ENCODE data around the gene RTEL1.

Gene RTEL1

GRCh38 chr20:63701051-63701328 is 42.9 kb downstream of the RTEL1 start:
- Histone ChIP-seq H3K27me3 (ENCODE audit: insufficient read depth, low read length, poor library complexity) (no peaks in the 10 kb centered on the region), H3K23ac (ENCODE audit: low read length) (no peak overlapping the region), H3K27ac (ENCODE audit: low read depth, low read length) (no peak overlapping the region), H2AK5ac (ENCODE audit: low read length) (no peak overlapping the region), H3K18ac (ENCODE audit: low read length) (no peak overlapping the region), H3K4me2 (ENCODE audit: low read length) (no peak overlapping the region), H3K56ac (ENCODE audit: low read length) (no peak overlapping the region), H3K4me1 (ENCODE audit: control insufficient read depth, low read depth, low read length) (no peaks in the 10 kb centered on the region), H3K79me1 (ENCODE audit: low read length) (no peaks in the 10 kb centered on the region), H2BK5ac (ENCODE audit: low read length) (no peak overlapping the region), H3K4me3 (ENCODE audit: low read length) (no peak overlapping the region), H3K36me3 (ENCODE audit: control insufficient read depth, insufficient read depth, low read length) (peaks cover 3% of the 10 kb centered on the region), H2BK120ac (ENCODE audit: low read depth, low read length) (no peak overlapping the region), H4K5ac (ENCODE audit: low read length) (no peak overlapping the region), H3K4ac (ENCODE audit: low read depth, low read length) (no peak overlapping the region), H4K8ac (ENCODE audit: low read depth, low read length) (no peak overlapping the region), H3K9ac (ENCODE audit: low read length) (no peak overlapping the region), H3K79me2 (ENCODE audit: control insufficient read depth, insufficient read depth, low read length) (no peaks in the 10 kb centered on the region), H2BK15ac (replicated peaks; ENCODE audit: low read depth) (no peak overlapping the region)
- WGBS (ENCODE audit: extremely low coverage, insufficient coverage, low lambda C conversion rate): no CpG with 5 or more reads among the region's 5 CpGs
- no peak for DNase-seq

GRCh38 chr20:63701329-63702035 is 43.4 kb downstream of the RTEL1 start:
- no peak overlapping the region for H3K18ac ChIP-seq (ENCODE audit: low read length)
- H2BK5ac ChIP-seq (ENCODE audit: low read length): no peak overlapping the region
- H3K79me1 ChIP-seq (ENCODE audit: low read length): peaks cover 4% of the 10 kb centered on the region
- no CpG with 5 or more reads among the region's 14 CpGs for WGBS (ENCODE audit: extremely low coverage, insufficient coverage, low lambda C conversion rate)
- no peak overlapping the region for H3K56ac ChIP-seq (ENCODE audit: low read length)
- H4K5ac ChIP-seq (ENCODE audit: low read length): no peak overlapping the region
- H3K23ac ChIP-seq (ENCODE audit: low read length): no peak overlapping the region
- H3K4me3 ChIP-seq (ENCODE audit: low read length): no peak overlapping the region
- H4K8ac ChIP-seq (ENCODE audit: low read depth, low read length): no peak overlapping the region
- H2BK15ac ChIP-seq (replicated peaks; ENCODE audit: low read depth): no peak overlapping the region
- peaks cover 4% of the 10 kb centered on the region for H3K79me2 ChIP-seq (ENCODE audit: control insufficient read depth, insufficient read depth, low read length)
- no peak for DNase-seq
- no peak overlapping the region for H3K4ac ChIP-seq (ENCODE audit: low read depth, low read length)
- no peak overlapping the region for H2AK5ac ChIP-seq (ENCODE audit: low read length)
- H2BK120ac ChIP-seq (ENCODE audit: low read depth, low read length): no peak overlapping the region
- H3K27ac ChIP-seq (ENCODE audit: low read depth, low read length): no peak overlapping the region
- H3K4me1 ChIP-seq (ENCODE audit: control insufficient read depth, low read depth, low read length): no peaks in the 10 kb centered on the region
- H3K36me3 ChIP-seq (ENCODE audit: control insufficient read depth, insufficient read depth, low read length): peaks cover 4% of the 10 kb centered on the region
- no peak overlapping the region for H3K4me2 ChIP-seq (ENCODE audit: low read length)
- H3K27me3 ChIP-seq (ENCODE audit: insufficient read depth, low read length, poor library complexity): no peaks in the 10 kb centered on the region
- H3K9ac ChIP-seq (ENCODE audit: low read length): no peak overlapping the region

- Histone ChIP-seq H2BK120ac (ENCODE audit: low read depth, low read length) (no peak overlapping the region), H3K4me3 (ENCODE audit: low read length) (no peak overlapping the region), H3K9ac (ENCODE audit: low read length) (no peak overlapping the region), H3K79me1 (ENCODE audit: low read length) (peaks cover 8% of the 10 kb centered on the region), H3K56ac (ENCODE audit: low read length) (no peak overlapping the region), H2AK5ac (ENCODE audit: low read length) (no peak overlapping the region), H2BK15ac (replicated peaks; ENCODE audit: low read depth) (no peak overlapping the region), H2BK5ac (ENCODE audit: low read length) (no peak overlapping the region), H3K4me1 (ENCODE audit: control insufficient read depth, low read depth, low read length) (no peaks in the 10 kb centered on the region), H3K36me3 (ENCODE audit: control insufficient read depth, insufficient read depth, low read length) (peaks cover 4% of the 10 kb centered on the region), H3K79me2 (ENCODE audit: control insufficient read depth, insufficient read depth, low read length) (peaks cover 10% of the 10 kb centered on the region), H3K23ac (ENCODE audit: low read length) (no peak overlapping the region), H3K18ac (ENCODE audit: low read length) (no peak overlapping the region), H3K4me2 (ENCODE audit: low read length) (no peak overlapping the region), H4K8ac (ENCODE audit: low read depth, low read length) (no peak overlapping the region), H3K27me3 (ENCODE audit: insufficient read depth, low read length, poor library complexity) (no peaks in the 10 kb centered on the region), H4K5ac (ENCODE audit: low read length) (no peak overlapping the region), H3K4ac (ENCODE audit: low read depth, low read length) (no peak overlapping the region), H3K27ac (ENCODE audit: low read depth, low read length) (no peak overlapping the region)
- WGBS (ENCODE audit: extremely low coverage, insufficient coverage, low lambda C conversion rate): no CpG with 5 or more reads among the region's 16 CpGs
- DNase-seq: no peak
These were observed 44.0 kb downstream of the RTEL1 start for GRCh38 chr20:63702036-63702665.

GRCh38 chr20:63702751-63703470 is 44.8 kb downstream of the RTEL1 start:
- peaks cover 13% of the 10 kb centered on the region for H3K79me2 ChIP-seq (ENCODE audit: control insufficient read depth, insufficient read depth, low read length)
- WGBS (ENCODE audit: extremely low coverage, insufficient coverage, low lambda C conversion rate): no CpG with 5 or more reads among the region's 13 CpGs
- no peak overlapping the region for H2BK120ac ChIP-seq (ENCODE audit: low read depth, low read length)

GRCh38 chr20:63703471-63703975 is 45.4 kb downstream of the RTEL1 start:
- DNase-seq: no peak
- H3K23ac ChIP-seq (ENCODE audit: low read length): no peak overlapping the region
- WGBS (ENCODE audit: extremely low coverage, insufficient coverage, low lambda C conversion rate): no CpG with 5 or more reads among the region's 15 CpGs
- no peak overlapping the region for H2BK15ac ChIP-seq (replicated peaks; ENCODE audit: low read depth)
- no peak overlapping the region for H3K4me2 ChIP-seq (ENCODE audit: low read length)
- H3K56ac ChIP-seq (ENCODE audit: low read length): no peak overlapping the region
- no peak overlapping the region for H3K27ac ChIP-seq (ENCODE audit: low read depth, low read length)
- no peaks in the 10 kb centered on the region for H3K27me3 ChIP-seq (ENCODE audit: insufficient read depth, low read length, poor library complexity)
- no peak overlapping the region for H2BK5ac ChIP-seq (ENCODE audit: low read length)
- H3K4me1 ChIP-seq (ENCODE audit: control insufficient read depth, low read depth, low read length): no peaks in the 10 kb centered on the region
- no peak overlapping the region for H4K5ac ChIP-seq (ENCODE audit: low read length)
- no peak overlapping the region for H3K9ac ChIP-seq (ENCODE audit: low read length)
- peaks cover 4% of the 10 kb centered on the region for H3K36me3 ChIP-seq (ENCODE audit: control insufficient read depth, insufficient read depth, low read length)
- no peak overlapping the region for H3K18ac ChIP-seq (ENCODE audit: low read length)
- H2AK5ac ChIP-seq (ENCODE audit: low read length): no peak overlapping the region
- no peak overlapping the region for H2BK120ac ChIP-seq (ENCODE audit: low read depth, low read length)
- H3K4ac ChIP-seq (ENCODE audit: low read depth, low read length): no peak overlapping the region
- no peak overlapping the region for H3K4me3 ChIP-seq (ENCODE audit: low read length)
- no peak overlapping the region for H4K8ac ChIP-seq (ENCODE audit: low read depth, low read length)
- peaks cover 11% of the 10 kb centered on the region for H3K79me1 ChIP-seq (ENCODE audit: low read length)
- peaks cover 17% of the 10 kb centered on the region for H3K79me2 ChIP-seq (ENCODE audit: control insufficient read depth, insufficient read depth, low read length)

More at GRCh38 chr20:63702751-63703470, 44.8 kb downstream of the RTEL1 start:
- Histone ChIP-seq H3K27ac (ENCODE audit: low read depth, low read length) (no peak overlapping the region), H2BK15ac (replicated peaks; ENCODE audit: low read depth) (no peak overlapping the region), H2BK5ac (ENCODE audit: low read length) (no peak overlapping the region), H3K79me1 (ENCODE audit: low read length) (peaks cover 8% of the 10 kb centered on the region), H3K4me1 (ENCODE audit: control insufficient read depth, low read depth, low read length) (no peaks in the 10 kb centered on the region), H3K27me3 (ENCODE audit: insufficient read depth, low read length, poor library complexity) (no peaks in the 10 kb centered on the region), H2AK5ac (ENCODE audit: low read length) (no peak overlapping the region), H3K4ac (ENCODE audit: low read depth, low read length) (no peak overlapping the region), H3K4me2 (ENCODE audit: low read length) (no peak overlapping the region), H4K5ac (ENCODE audit: low read length) (no peak overlapping the region), H3K18ac (ENCODE audit: low read length) (no peak overlapping the region), H3K56ac (ENCODE audit: low read length) (no peak overlapping the region), H4K8ac (ENCODE audit: low read depth, low read length) (no peak overlapping the region), H3K36me3 (ENCODE audit: control insufficient read depth, insufficient read depth, low read length) (peaks cover 4% of the 10 kb centered on the region), H3K4me3 (ENCODE audit: low read length) (no peak overlapping the region), H3K23ac (ENCODE audit: low read length) (no peak overlapping the region), H3K9ac (ENCODE audit: low read length) (no peak overlapping the region)
- no peak for DNase-seq

Measured in mesendoderm (in vitro differentiated cells).